Mammary epithelial cell (primary cell): ENCODE measurements around the gene ZNF521.

Experiments
- CTCF ChIP-seq, 2 donors: IDR thresholded peaks in 1 of 2; conservative IDR thresholded peaks in 1 of 2; 2 replicates each; pipeline ENCODE4 v1.5.1; 2011 to 2012; ENCODE audit warnings: inconsistent platforms in 2 of 2, low read length in 2 of 2, mild to moderate bottlenecking in 2 of 2, control low read depth in 1 of 2, low read depth in 1 of 2; ENCODE audit not compliant: insufficient read depth in 1 of 2; ENCODE audit errors: extremely low read depth in 1 of 2
- EZH2 ChIP-seq: IDR thresholded peaks from 2 replicates; pipeline ENCODE4 v1.6.1; 2012; ENCODE audit warnings: low read length, inconsistent platforms, borderline replicate concordance

GRCh38 chr18:25177631-25178030 is 174.3 kb downstream of the ZNF521 start:
- TF ChIP-seq CTCF (conservative IDR thresholded peaks at IDR 0.05 in 1 of 2, IDR thresholded peaks at IDR 0.05 in 1 of 2; ENCODE audit: extremely low read depth in 1 of 2, insufficient read depth in 1 of 2, low read depth in 1 of 2, low read length in 2 of 2) (no peak), EZH2 (no peak)
